Cardiac fibroblast (primary cell): ENCODE results near the gene UBTD1.

ENCODE experiments used
- DNase-seq, 2 donors: peaks; one replicate each; pipeline versions ENCODE4 v3.0.0 to v3.0.0-alpha.2; 2010; ENCODE audit warnings: low read depth in 2 of 2
- H3K4me3 ChIP-seq, 2 donors: replicated peaks in 1 of 2; 1 replicate in 1 of 2; 2 replicates in 1 of 2; pipeline ENCODE4 v1.5.1; 2011; ENCODE audit warnings: low read depth in 2 of 2, low read length in 2 of 2, mild to moderate bottlenecking in 2 of 2, moderate library complexity in 1 of 2
- CTCF ChIP-seq: IDR thresholded peaks from one replicate; pipeline ENCODE4 v1.5.1; 2011; ENCODE audit warnings: low read depth, mild to moderate bottlenecking, low read length, inconsistent platforms

The UBTD1 gene

DNA sequence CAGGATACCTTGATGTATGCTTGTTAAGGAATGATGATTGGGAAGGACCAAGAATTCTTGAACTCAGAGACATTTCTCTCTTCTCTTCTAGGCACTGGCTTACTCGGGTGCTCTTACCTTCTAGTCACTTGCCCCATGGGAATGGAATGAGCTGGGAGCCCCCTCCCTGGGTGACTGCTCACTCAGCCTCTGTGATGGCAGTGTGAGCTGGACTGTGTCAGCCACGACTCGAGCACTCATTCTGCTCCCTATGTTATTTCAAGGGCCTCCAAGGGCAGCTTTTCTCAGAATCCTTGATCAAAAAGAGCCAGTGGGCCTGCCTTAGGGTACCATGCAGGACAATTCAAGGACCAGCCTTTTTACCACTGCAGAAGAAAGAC lies 42.0 kb upstream of the UBTD1 start:
- H3K4me3 ChIP-seq: no peak overlapping the region
- TF ChIP-seq CTCF: no peak
- DNase-seq: no peak

GRCh38 chr10:97459111-97459510 lies 39.6 kb upstream of the UBTD1 start:
- no peak for TF ChIP-seq CTCF
- no peak overlapping the region for H3K4me3 ChIP-seq
- DNase-seq: no peak

DNA sequence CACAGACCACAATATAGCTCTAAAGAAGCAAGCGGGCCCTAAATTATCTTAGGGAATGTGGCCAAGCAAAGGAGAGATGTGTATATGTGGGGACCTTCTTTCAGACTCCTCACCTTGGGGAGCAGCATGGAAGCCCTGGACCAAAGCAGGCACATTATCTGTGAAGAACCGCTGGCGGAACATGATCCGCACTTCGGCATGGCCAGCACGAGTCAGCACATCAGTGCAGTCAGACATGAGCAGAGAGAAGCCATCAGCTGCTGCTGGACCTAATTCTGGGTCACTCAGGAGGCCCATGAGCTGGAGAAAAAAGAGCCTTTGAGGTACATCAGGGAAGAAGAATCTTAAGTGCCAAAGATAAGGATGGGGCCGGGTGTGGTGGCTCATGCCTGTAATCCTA lies 38.8 kb upstream of the UBTD1 start:
- DNase-seq: no peak
- TF ChIP-seq CTCF: no peak
- no peak overlapping the region for H3K4me3 ChIP-seq

DNA sequence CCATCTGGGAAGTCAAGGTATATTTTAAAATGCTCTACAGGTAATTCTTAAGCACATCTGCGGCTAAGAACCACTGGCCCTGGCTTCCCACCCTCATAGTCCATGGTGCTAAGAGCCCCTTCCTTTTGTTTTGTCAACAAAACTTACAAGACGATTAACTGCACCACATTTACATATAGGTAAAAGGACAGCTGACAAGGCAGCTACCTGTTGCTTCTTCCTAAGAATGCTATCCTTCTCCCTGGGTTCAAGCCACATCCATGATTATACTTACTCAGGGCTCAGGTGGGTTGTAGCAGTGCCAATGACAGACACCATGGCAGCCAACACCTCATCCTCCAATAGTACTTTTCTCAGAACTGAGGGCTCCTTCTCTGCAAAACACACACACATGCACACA lies 36.4 kb upstream of the UBTD1 start:
- H3K4me3 ChIP-seq: no peak overlapping the region
- DNase-seq: no peak
- no peak for TF ChIP-seq CTCF

- DNase-seq: peak; percentile 62 to 69
- TF ChIP-seq CTCF: peak; percentile 87
- no peak overlapping the region for H3K4me3 ChIP-seq
Observed at GRCh38 chr10:97463363-97464132, 35.2 kb upstream of the UBTD1 start.

DNA sequence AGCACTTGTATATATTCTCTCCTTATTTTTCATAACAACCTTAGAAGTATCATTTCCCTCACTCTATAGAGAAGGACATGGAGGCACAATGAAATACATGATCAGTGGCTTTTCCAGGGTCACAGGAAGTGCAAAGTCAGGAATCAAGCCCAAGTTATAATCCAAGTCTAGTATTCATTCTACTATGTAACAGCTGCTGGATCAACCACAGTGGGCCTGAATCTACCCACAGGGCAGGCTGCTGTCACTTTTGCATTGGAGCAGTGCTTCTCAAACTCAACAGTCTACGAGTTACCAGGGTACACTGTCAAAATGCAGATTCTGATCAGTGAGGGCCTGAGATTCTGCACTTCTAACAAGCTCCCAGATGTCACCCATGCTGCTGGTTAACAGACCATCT lies 34.5 kb upstream of the UBTD1 start:
- DNase-seq: no peak
- TF ChIP-seq CTCF: no peak
- H3K4me3 ChIP-seq: no peak overlapping the region

DNA sequence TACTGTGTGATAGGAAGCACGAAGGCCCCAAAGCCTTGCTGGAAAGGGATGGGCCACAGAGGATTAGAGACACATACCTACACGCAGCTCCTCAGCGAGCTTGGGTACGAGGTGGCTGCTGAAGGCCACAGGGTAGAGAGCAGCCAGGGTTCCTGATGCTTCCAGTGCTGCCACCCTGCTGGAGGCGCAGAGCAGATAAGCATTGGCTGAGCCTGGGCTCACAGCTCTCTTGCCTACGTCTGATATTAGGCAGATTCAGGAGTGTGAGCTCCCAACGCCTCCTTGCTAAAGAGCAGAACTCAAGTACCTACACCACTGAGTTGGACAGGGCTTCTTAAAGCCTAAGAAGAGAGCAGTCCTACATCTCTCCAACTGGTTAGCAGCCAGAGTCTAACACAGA lies 32.7 kb upstream of the UBTD1 start:
- no peak for TF ChIP-seq CTCF
- no peak overlapping the region for H3K4me3 ChIP-seq
- DNase-seq: no peak
